ENCODE results near the gene LRIT1. TPM values are rescaled to one million over a fixed set of nuclear protein-coding genes. Genes with fewer than 3 reads are reported as not detected.
A peak's percentile ranks its signal among the peaks of the same experiment; 100 is the strongest.

LRIT1 gene
- total RNA-seq, 8 experiments from 2014 or later, result 0.09 to 0.18 TPM; not detected in 6

DNA sequence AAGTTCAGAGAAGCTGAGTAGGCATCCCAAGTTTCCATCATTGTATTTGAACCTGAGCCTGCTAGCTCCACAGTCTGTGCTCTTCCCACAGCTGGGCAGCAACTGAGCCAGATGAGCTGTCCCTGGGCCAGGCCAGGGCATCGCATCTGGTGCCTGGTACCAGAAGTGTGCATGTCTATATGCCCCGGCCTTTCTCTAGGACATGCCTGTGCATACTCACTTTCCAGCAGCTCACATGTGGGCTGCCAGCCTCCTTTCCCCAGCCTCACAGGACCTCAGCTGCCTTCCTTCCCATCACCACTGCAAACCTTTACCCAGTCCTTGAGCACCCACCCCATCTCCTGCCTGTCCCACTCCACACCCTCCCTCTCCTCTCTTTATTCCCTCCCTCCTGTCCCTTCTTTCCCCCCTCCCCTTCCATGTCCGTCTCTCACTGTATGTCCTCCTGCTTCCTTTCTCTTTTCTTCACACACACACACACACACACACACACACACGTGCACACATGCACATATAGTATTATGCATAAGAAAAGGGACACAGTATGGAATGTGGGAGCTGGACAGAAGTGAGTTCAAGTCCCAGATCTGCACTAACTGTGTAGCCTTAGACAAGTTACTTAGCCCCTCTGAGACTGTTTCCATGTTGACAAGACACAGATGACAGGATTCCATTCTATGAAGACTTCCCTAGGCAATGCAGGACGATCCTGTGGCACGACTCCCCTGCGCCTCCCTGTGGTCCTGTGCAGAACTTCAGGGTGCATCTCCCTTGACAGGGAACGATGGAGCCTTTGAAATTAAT, 36.1 kb downstream of the LRIT1 start:
- Histone ChIP-seq H3K4me1 (replicated peaks in 1 of 2) (no peaks in the 10 kb centered on the region), H3K4me3 (no peak overlapping the region), H3K27ac (no peak overlapping the region)
- in situ Hi-C loops (cut with MboI; ENCODE audit: low pct_unique_long_range_greater_than_20kb in 2 of 9, low sequenced_read_pairs in 9 of 9, unreplicated experiment in 9 of 9), result no loop called here
- ATAC-seq (replicated peaks in 6 of 8), result peak; percentile 74 to 96 (median 88)
- WGBS, 10 experiments, result 0 to 92% (median 7%) methylated on average over 1 to 5 of the region's 8 CpGs; no CpG with 5 or more reads in 5 of the 10 experiments

DNA sequence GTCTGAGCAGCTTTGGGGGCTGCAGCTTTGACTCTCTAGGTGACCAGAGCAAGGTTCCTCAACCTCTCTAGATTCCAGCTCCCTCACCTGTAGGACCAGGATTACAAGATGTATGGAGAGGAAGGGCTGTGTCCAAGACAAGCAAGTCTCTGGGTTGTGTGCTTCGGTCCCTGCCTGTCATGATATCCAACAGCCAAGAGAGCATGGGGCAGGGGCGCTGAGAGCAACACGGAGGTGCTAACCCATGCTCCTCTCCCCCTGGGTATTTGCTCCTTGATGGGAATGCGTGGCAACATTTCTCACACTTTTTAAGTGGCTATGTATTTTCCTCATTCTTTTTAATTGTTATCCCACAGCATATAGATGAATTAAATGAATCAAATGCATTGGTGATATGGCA, 36.7 kb downstream of the LRIT1 start:
- Histone ChIP-seq H3K4me1 (replicated peaks in 1 of 2) (no peaks in the 10 kb centered on the region), H3K4me3 (no peak overlapping the region), H3K27ac (no peak overlapping the region)
- in situ Hi-C loops (cut with MboI; ENCODE audit: low pct_unique_long_range_greater_than_20kb in 2 of 9, low sequenced_read_pairs in 9 of 9, unreplicated experiment in 9 of 9), result no loop called here
- 0 to 84% (median 51%) methylated on average over 1 to 4 of the region's 4 CpGs; no CpG with 5 or more reads in 4 of the 10 experiments for WGBS, 10 experiments
- ATAC-seq (replicated peaks in 6 of 8), result no peak

DNA sequence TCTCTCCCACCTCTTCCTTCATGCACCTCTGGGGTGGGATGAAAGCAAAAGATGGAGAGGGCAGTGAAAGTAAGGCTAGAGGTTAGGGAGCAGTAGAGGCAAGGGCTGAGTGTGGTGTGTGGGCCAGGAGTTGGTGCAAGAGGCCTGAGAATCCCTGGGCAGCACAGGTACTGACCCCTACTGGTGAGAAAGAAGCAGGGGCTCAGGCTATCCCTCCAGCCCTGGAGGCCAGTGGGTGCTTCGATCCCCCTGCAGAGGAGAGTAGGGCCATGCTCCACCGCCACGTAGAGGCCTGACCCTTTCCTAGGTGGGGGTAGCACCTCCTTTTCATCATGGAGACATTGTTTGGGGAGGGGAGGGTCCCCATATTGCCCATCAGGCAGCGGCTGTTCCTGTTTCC, 37.2 kb downstream of the LRIT1 start:
- Histone ChIP-seq H3K4me1 (replicated peaks in 1 of 2) (no peaks in the 10 kb centered on the region), H3K4me3 (no peak overlapping the region), H3K27ac (no peak overlapping the region)
- ATAC-seq (replicated peaks in 6 of 8), result peak in 3 of 8 experiments; percentile 43 to 58 (median 53)
- WGBS, 10 experiments, result 92 to 100% methylated on average over 1 to 2 of the region's 4 CpGs; no CpG with 5 or more reads in 8 of the 10 experiments
- in situ Hi-C loops (cut with MboI; ENCODE audit: low pct_unique_long_range_greater_than_20kb in 2 of 9, low sequenced_read_pairs in 9 of 9, unreplicated experiment in 9 of 9), result no loop called here

DNA sequence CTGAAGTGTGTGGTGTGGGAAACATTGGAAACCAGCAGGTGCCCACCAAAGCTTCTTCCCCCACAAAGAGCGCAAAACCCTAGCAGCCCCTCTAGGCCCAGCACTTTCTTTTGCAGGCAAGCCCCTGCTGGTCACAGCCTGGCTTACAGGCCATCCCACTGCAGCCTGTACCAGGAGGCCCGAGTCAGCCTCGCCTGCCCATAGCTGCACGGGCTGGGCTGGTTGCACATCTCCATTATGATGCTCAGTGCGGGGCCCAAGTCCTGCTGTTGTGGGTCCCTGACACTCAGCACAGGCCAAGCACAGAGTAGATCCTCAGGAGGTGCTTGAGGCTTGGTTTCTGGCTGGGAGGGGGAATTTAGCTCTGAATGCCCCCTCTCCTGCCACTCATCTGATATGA, 39.0 kb downstream of the LRIT1 start:
- in situ Hi-C loops (cut with MboI; ENCODE audit: low pct_unique_long_range_greater_than_20kb in 2 of 9, low sequenced_read_pairs in 9 of 9, unreplicated experiment in 9 of 9), result no loop called here
- peaks cover 0 to 4% of the 10 kb centered on the region in 2 donors for H3K4me1 ChIP-seq (replicated peaks in 1 of 2)
- 43 to 100% (median 69%) methylated on average over 1 to 4 of the region's 5 CpGs; no CpG with 5 or more reads in 4 of the 10 experiments for WGBS, 10 experiments
- H3K27ac ChIP-seq, result no peak overlapping the region
- no peak for ATAC-seq (replicated peaks in 6 of 8)
- no peak overlapping the region for H3K4me3 ChIP-seq

DNA sequence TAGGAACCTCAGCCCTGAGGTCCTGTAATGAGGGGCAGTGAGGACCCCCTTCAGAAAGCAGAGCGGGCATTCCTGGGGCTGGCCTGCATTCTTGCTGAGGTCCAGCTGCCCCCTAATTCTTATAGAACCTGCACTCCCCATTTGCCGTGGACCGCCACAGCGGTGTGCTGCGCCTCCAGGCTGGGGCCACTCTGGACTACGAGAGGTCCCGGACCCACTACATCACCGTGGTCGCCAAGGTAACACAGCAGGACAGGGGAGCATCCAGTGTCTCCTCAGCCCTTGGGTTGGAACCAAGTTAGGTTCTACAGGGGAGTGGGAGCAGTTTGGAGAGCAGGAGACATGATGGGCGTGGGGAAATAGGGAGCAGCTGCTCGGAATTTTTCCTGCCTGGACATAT, 39.7 kb downstream of the LRIT1 start:
- H3K4me1 ChIP-seq (replicated peaks in 1 of 2), result peaks cover 0 to 4% of the 10 kb centered on the region in 2 donors
- H3K27ac ChIP-seq, result no peak overlapping the region
- no peak overlapping the region for H3K4me3 ChIP-seq
- no peak for ATAC-seq (replicated peaks in 6 of 8)
- in situ Hi-C loops (cut with MboI; ENCODE audit: low pct_unique_long_range_greater_than_20kb in 2 of 9, low sequenced_read_pairs in 9 of 9, unreplicated experiment in 9 of 9), result no loop called here
- WGBS, 10 experiments, result 76 to 100% (median 96%) methylated on average over 1 to 6 of the region's 11 CpGs; no CpG with 5 or more reads in 4 of the 10 experiments

DNA sequence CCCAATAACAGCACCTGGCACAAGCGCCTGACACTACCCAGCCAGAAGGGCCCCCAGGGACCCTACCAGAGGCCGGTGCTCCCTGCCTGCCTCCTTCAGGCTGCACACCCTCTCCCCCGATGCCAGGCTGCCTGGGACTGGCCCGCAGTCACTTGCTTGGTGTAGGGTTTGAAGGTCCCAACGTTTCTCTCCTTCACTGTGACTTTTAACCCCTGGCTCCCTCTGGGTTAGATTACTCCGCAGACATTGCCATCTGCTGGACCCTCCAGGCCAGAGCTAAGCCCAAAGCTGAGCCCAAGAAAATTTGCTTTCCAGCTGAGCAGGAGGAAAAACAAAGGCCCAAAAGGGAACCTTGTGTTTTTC, 40.1 kb downstream of the LRIT1 start:
- Histone ChIP-seq H3K4me3 (no peak overlapping the region), H3K4me1 (replicated peaks in 1 of 2) (peaks cover 0 to 4% of the 10 kb centered on the region in 2 donors), H3K27ac (no peak overlapping the region)
- no peak for ATAC-seq (replicated peaks in 6 of 8)
- in situ Hi-C loops (cut with MboI; ENCODE audit: low pct_unique_long_range_greater_than_20kb in 2 of 9, low sequenced_read_pairs in 9 of 9, unreplicated experiment in 9 of 9), result no loop called here
- WGBS, 10 experiments, result 0 to 100% (median 75%) methylated on average over 1 to 4 of the region's 6 CpGs; no CpG with 5 or more reads in 4 of the 10 experiments

DNA sequence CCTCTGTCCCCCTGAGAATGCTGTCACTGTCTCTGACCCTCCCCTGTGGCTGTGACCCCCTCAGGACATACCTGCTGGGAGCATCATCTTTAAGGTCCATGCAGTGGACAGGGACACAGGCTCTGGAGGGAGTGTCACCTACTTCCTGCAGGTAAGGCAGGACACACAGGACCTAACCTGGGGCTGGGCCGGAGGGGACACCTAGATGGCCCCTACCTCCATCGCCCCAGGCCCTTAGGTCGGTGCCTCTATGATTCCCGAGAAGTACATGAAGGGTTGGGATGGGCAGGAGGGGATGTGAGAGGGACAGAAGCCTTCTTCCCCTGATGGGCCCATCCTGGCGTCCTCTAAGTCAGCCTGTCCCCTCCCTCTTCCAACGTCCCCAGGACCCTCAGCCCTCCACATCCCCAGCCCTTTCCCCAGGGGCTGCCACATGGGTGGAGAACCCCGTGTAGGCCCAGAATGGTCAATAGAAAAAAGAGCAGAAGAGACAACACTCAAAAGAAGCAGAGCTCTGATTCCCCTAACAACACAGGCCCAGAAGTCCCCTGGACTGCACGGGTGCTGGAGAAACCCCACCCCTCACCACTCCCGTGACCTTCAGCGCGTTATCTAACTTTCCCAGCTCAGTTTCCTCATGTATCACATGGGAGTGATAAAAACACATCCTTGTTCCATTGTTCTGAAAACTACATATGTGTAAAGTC, 40.7 kb downstream of the LRIT1 start:
- no peak overlapping the region for H3K4me3 ChIP-seq
- in situ Hi-C loops (cut with MboI; ENCODE audit: low pct_unique_long_range_greater_than_20kb in 2 of 9, low sequenced_read_pairs in 9 of 9, unreplicated experiment in 9 of 9), result no loop called here
- no peak for ATAC-seq (replicated peaks in 6 of 8)
- H3K27ac ChIP-seq, result no peak overlapping the region
- H3K4me1 ChIP-seq (replicated peaks in 1 of 2), result peaks cover 0 to 4% of the 10 kb centered on the region in 2 donors
- 40 to 100% (median 60%) methylated on average over 1 to 3 of the region's 11 CpGs; no CpG with 5 or more reads in 5 of the 10 experiments for WGBS, 10 experiments

DNA sequence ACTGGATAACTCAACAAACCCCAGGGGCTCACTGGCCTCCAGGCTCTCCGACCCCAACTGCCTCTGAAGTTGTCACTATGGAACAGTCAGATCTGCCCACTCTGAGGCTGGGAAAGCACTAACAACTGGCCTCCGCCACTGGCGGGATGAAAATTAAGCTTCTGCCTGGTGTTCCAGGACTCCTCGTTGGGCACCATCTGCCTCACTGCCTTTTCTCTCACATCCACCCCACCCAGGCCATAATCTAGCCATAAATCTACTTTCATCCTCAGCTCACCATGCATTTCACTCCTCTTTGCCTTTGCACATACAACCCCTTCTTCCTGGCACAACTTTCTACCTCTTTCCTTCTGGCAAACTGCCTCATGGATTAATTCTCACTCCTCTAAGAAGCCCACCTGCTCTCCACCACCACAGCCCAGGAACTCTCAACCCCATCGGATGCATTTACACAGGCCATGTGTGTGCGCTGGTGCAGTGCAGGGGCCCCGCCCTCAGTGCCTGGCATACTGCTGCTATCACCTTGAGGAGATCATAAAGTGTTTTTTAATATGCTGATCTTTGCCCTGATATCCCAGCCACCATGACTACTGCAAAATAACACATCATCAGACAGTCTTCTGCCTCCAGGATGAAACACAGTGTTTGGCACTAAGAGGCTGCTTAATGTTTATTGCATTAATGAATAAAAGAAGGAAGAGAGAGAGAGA, 43.0 kb downstream of the LRIT1 start:
- H3K4me1 ChIP-seq (replicated peaks in 1 of 2), result peaks cover 4% of the 10 kb centered on the region in 2 donors
- H3K27ac ChIP-seq, result no peak overlapping the region
- no peak overlapping the region for H3K4me3 ChIP-seq
- in situ Hi-C loops (cut with MboI; ENCODE audit: low pct_unique_long_range_greater_than_20kb in 2 of 9, low sequenced_read_pairs in 9 of 9, unreplicated experiment in 9 of 9), result loop anchor here in 1 of 9 experiments (10.0 kb wide), 1 partner anchor 54 kb away; no protein-coding TSS in a partner anchor
- WGBS, 10 experiments, result 0 to 100% (median 61%) methylated on average over 1 to 5 of the region's 7 CpGs; no CpG with 5 or more reads in 2 of the 10 experiments
- peak in 1 of 8 experiments; percentile 11 for ATAC-seq (replicated peaks in 6 of 8)

DNA sequence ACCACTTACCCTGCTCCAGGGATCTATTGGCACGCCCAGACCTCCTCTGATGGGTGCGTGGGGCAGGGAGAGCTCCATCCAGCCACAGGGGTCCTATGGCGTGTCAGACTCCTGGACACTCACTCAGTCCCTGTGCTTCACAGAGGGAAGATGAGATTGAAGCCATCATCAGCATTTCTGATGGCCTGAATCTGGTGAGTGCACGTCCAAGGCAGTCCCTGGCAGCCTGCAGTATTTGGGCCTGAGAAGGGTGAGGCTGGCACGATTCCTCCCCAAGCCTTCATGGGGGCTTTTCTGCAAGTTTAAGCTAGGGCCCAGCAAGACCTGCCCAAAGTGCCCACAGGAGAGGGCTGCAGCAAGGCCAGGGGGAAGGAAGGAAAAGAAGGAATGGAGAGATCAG, 43.7 kb downstream of the LRIT1 start:
- in situ Hi-C loops (cut with MboI; ENCODE audit: low pct_unique_long_range_greater_than_20kb in 2 of 9, low sequenced_read_pairs in 9 of 9, unreplicated experiment in 9 of 9), result loop anchor here in 1 of 9 experiments (10.0 kb wide), 1 partner anchor 53 kb away; no protein-coding TSS in a partner anchor
- no peak overlapping the region for H3K27ac ChIP-seq
- H3K4me3 ChIP-seq, result no peak overlapping the region
- ATAC-seq (replicated peaks in 6 of 8), result no peak
- H3K4me1 ChIP-seq (replicated peaks in 1 of 2), result peaks cover 4% of the 10 kb centered on the region in 2 donors
- WGBS, 10 experiments, result 25% methylated on average over 4 of the region's 5 CpGs; no CpG with 5 or more reads in 9 of the 10 experiments

DNA sequence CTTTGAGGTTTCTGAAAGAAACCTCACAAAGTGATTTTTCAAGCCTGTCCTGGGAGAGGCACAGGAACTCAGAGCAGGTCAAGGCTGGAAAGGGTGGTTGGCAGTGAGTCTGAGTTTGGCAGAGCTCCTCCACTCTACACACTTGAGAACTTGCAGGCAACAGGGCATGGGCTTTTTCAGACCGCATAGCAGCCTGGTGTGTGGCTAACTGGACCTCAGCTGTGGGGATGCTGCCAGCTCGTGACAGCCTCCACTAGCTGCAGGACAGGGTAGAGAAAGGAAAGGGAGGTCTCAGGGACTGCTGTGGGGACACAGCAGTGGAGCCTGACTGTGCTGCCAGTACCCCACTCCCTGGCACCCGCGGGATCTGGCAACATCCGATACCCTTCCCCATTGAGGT, 44.4 kb downstream of the LRIT1 start:
- 71 to 96% (median 85%) methylated on average over 1 to 5 of the region's 5 CpGs; no CpG with 5 or more reads in 6 of the 10 experiments for WGBS, 10 experiments
- in situ Hi-C loops (cut with MboI; ENCODE audit: low pct_unique_long_range_greater_than_20kb in 2 of 9, low sequenced_read_pairs in 9 of 9, unreplicated experiment in 9 of 9), result loop anchor here in 1 of 9 experiments (10.0 kb wide), 1 partner anchor 52 kb away; no protein-coding TSS in a partner anchor
- Histone ChIP-seq H3K4me1 (replicated peaks in 1 of 2) (peaks cover 4% of the 10 kb centered on the region in 2 donors), H3K4me3 (no peak overlapping the region), H3K27ac (no peak overlapping the region)
- ATAC-seq (replicated peaks in 6 of 8), result no peak

DNA sequence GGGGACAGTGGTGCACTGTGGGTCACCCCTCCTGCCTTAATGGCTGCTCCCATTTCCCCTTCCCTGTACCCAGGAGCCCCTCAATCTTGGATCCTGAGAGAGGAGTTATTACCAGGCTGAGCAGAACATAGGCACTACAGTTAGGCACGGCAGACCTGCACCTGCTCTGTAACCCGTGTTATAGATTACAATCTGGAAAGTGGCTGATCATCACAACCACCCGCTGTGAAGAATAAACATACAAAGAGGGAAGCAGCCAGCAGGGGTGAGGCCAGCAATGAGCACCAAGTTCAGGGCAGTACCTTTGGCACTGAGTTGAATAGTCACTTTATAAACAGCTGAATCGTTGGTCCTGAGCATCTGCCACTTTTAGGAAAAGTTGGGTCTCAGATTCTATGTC, 45.3 kb downstream of the LRIT1 start:
- H3K4me1 ChIP-seq (replicated peaks in 1 of 2), result peaks cover 4% of the 10 kb centered on the region in 2 donors
- H3K4me3 ChIP-seq, result no peak overlapping the region
- 33 to 80% (median 60%) methylated on average over 1 to 3 of the region's 4 CpGs; no CpG with 5 or more reads in 2 of the 10 experiments for whole genome bisulfite sequencing, 10 experiments
- in situ Hi-C loops (cut with MboI; ENCODE audit: low pct_unique_long_range_greater_than_20kb in 2 of 9, low sequenced_read_pairs in 9 of 9, unreplicated experiment in 9 of 9), result loop anchor here in 1 of 9 experiments (10.0 kb wide), 1 partner anchor 51 kb away; no protein-coding TSS in a partner anchor
- no peak for ATAC-seq (replicated peaks in 6 of 8)
- H3K27ac ChIP-seq, result no peak overlapping the region

DNA sequence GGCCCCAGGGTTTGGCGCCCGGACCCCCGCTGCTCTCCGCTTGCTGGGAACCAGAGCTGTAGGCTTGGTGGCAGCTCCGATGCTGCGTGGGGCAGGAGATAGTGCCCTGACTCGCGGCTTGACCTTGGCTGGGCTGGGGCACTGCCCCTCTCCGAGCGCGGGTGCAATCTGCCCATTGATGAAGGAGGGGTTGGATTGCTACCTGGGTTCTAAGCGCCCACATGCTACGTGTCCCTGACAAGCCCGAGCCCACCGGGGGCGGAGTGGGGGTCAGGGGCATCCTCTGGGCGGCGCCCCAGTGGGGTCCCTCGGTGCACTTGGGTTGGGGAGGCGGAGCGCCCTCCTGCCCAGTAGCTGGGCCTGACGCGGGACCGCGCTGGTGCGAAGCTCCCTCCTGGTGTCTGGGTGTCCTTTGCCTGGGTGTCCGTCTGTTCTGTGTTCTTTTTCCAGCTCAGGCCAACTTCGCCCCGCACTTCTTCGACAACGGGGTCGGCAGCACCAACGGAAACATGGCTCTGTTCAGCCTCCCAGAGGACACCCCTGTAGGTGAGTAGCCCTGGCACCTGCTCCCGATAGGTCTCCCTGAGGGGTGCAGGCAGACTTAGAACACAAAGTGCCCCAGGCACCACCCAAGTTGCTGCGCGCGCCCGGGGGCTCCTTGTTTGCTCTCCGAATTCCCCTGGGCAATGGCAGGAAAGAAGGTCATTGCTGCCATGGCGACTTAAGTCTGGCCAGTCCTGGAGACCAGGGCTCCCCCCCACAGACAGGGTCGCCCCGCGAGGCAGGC, 46.1 kb downstream of the LRIT1 start:
- 33 to 80% (median 44%) methylated on average over 1 to 7 of the region's 43 CpGs; no CpG with 5 or more reads in 6 of the 10 experiments for WGBS, 10 experiments
- in situ Hi-C loops (cut with MboI; ENCODE audit: low pct_unique_long_range_greater_than_20kb in 2 of 9, low sequenced_read_pairs in 9 of 9, unreplicated experiment in 9 of 9), result loop anchor here in 1 of 9 experiments (10.0 kb wide), 1 partner anchor 50 kb away; no protein-coding TSS in a partner anchor
- H3K4me3 ChIP-seq, result peak overlapping the region; percentile 37 to 48 (median 43)
- no peak overlapping the region for H3K27ac ChIP-seq
- no peak for ATAC-seq (replicated peaks in 6 of 8)
- peaks cover 4% of the 10 kb centered on the region in 2 donors for H3K4me1 ChIP-seq (replicated peaks in 1 of 2)

All from motor neuron (in vitro differentiated cells).